Thymus (tissue), 2 donors: ENCODE results near the gene LINGO4. TPM values are rescaled to one million over a fixed set of nuclear protein-coding genes. Genes with fewer than 3 reads are reported as not detected.

Experiments
- polyA plus RNA-seq: library from polyadenylated mRNA; stranded (reverse); fragments of 200-250 nt; gene quantifications from one replicate; pipeline ENCODE4 v1.2.3, GENCODE V29; 2013
- total RNA-seq: library from RNA; stranded (reverse); fragments of 120-200 nt; gene quantifications from one replicate; pipeline ENCODE4 v1.2.4, GENCODE V29; 2013
- donor health status: healthy.

LINGO4 gene
- total and polyA plus RNA-seq, 2 donors, result 0.14 to 0.52 TPM

Other genes with a start within 250 kb of the LINGO4 start
- 9.2 TPM for gene SNX27, start 193.4 kb downstream of the LINGO4 start, total RNA-seq
- gene SNX27, start 193.4 kb downstream of the LINGO4 start, polyA plus RNA-seq, result 6.5 TPM
- gene CELF3, start 88.6 kb downstream of the LINGO4 start, total RNA-seq, result 0.05 TPM
- gene CELF3, start 88.6 kb downstream of the LINGO4 start, polyA plus RNA-seq, result 0.18 TPM
- gene RIIAD1, start 83.9 kb downstream of the LINGO4 start, total RNA-seq, result not detected
- gene RIIAD1, start 83.9 kb downstream of the LINGO4 start, polyA plus RNA-seq, result 0.21 TPM
- gene MRPL9, start 41.9 kb downstream of the LINGO4 start, total RNA-seq, result 113 TPM
- 75.3 TPM for gene MRPL9, start 41.9 kb downstream of the LINGO4 start, polyA plus RNA-seq
- gene TDRKH, start 14.9 kb downstream of the LINGO4 start, total RNA-seq, result 11.3 TPM
- gene TDRKH, start 14.9 kb downstream of the LINGO4 start, polyA plus RNA-seq, result 6.5 TPM
- gene RORC, start 26.4 kb upstream of the LINGO4 start, total RNA-seq, result 56.8 TPM
- 19.9 TPM for gene RORC, start 26.4 kb upstream of the LINGO4 start, polyA plus RNA-seq
- 0.05 TPM for gene C2CD4D, start 34.4 kb upstream of the LINGO4 start, total RNA-seq
- 0.34 TPM for gene C2CD4D, start 34.4 kb upstream of the LINGO4 start, polyA plus RNA-seq
- gene THEM5, start 48.3 kb upstream of the LINGO4 start, total RNA-seq, result 0.09 TPM
- gene THEM5, start 48.3 kb upstream of the LINGO4 start, polyA plus RNA-seq, result 1.5 TPM
- 6.9 TPM for gene THEM4, start 104.1 kb upstream of the LINGO4 start, total RNA-seq
- gene THEM4, start 104.1 kb upstream of the LINGO4 start, polyA plus RNA-seq, result 46.2 TPM
- 46.1 TPM for gene S100A10, start 188.4 kb upstream of the LINGO4 start, total RNA-seq
- gene S100A10, start 188.4 kb upstream of the LINGO4 start, polyA plus RNA-seq, result 592 TPM
- gene S100A11, start 231.6 kb upstream of the LINGO4 start, total RNA-seq, result 195 TPM
- gene S100A11, start 231.6 kb upstream of the LINGO4 start, polyA plus RNA-seq, result 1,404 TPM